GM13976 (cell line): ENCODE results near the gene MAP3K14.

Source experiments
- DNase-seq: peaks from one replicate; pipeline ENCODE4 v3.0.0; 2012; ENCODE audit warnings: low spot score
- in situ Hi-C: fragments of 300-500 bp; cut with MboI; formaldehyde crosslinking; loops from one replicate; pipeline ENCODE4 v1.12.0; 2022; ENCODE audit warnings: low sequenced_read_pairs, mixed read lengths, inconsistent platforms; ENCODE audit not compliant: unreplicated experiment
- TF ChIP-seq, protein P1 (sequence below): IDR thresholded peaks from 2 replicates; pipeline ENCODE4 v1.5.1; 2012; ENCODE audit warnings: borderline replicate concordance, mild to moderate bottlenecking; ENCODE audit not compliant: insufficient read depth; ENCODE audit errors: extremely low read depth, missing control alignments, control extremely low read depth

Gene MAP3K14

DNA sequence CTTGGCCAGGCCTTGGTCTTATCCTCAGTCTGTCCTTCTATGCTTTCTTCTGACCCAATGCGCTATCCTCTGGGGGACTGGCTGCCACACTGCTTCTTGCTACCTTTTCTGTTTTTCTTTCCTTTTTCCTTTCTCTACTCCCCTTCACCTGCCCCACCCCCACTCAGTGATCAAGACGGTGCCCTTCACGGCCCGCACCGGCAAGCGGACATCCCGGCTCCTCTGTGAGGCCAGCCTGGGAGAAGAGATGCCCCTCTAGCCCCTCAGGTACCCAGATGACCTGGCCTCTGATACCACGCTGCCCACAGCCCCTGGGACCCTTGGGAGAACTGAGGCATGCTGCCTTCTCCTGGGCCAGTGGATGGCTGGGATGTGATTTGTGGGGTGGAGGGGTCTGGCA lies 70.5 kb downstream of the MAP3K14 start:
- TF ChIP-seq, protein P1, sequence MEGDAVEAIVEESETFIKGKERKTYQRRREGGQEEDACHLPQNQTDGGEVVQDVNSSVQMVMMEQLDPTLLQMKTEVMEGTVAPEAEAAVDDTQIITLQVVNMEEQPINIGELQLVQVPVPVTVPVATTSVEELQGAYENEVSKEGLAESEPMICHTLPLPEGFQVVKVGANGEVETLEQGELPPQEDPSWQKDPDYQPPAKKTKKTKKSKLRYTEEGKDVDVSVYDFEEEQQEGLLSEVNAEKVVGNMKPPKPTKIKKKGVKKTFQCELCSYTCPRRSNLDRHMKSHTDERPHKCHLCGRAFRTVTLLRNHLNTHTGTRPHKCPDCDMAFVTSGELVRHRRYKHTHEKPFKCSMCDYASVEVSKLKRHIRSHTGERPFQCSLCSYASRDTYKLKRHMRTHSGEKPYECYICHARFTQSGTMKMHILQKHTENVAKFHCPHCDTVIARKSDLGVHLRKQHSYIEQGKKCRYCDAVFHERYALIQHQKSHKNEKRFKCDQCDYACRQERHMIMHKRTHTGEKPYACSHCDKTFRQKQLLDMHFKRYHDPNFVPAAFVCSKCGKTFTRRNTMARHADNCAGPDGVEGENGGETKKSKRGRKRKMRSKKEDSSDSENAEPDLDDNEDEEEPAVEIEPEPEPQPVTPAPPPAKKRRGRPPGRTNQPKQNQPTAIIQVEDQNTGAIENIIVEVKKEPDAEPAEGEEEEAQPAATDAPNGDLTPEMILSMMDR: no peak
- in situ Hi-C loops: no loop called here
- no peak for DNase-seq

DNA sequence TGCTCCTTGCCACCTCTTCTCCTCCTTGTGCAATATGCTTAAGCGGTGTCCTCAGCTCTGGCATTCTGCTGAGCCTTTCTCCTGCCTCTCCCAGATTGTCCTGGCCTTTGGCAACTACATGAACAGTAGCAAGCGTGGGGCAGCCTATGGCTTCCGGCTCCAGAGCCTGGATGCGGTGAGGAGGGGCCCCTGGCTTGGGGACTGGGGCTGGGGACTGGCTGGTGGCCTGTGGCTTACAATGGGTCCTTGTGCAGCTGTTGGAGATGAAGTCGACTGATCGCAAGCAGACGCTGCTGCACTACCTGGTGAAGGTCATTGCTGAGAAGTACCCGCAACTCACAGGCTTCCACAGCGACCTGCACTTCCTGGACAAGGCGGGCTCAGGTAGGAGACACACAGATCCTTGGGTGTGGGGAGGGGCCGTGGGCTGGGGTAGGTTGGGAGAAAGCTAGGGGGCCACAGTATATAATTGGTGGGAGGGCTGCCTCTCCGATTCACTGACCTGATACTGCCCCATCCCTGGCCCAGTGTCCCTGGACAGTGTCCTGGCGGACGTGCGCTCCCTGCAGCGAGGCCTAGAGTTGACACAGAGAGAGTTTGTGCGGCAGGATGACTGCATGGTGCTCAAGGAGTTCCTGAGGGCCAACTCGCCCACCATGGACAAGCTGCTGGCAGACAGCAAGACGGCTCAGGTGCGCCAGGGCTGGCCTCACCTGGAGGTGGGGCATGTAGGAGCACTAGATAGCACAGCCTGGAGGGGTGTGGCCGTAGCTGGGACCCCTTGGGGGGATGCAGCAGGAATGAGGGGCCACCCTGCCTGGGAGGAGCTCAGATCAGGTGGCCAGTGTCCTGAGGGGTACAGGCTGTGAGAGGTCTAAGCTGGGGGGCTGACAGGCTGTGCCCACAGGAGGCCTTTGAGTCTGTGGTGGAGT lies 71.8 kb downstream of the MAP3K14 start:
- TF ChIP-seq, protein P1: no peak
- DNase-seq: no peak
- in situ Hi-C loops: no loop called here

GRCh38 chr17:45243750-45244149 lies 73.1 kb downstream of the MAP3K14 start:
- TF ChIP-seq, protein P1: no peak
- in situ Hi-C loops: no loop called here
- DNase-seq: no peak

GRCh38 chr17:45242029-45242414 lies 74.8 kb downstream of the MAP3K14 start:
- DNase-seq: no peak
- TF ChIP-seq, protein P1: no peak
- in situ Hi-C loops: no loop called here

DNA sequence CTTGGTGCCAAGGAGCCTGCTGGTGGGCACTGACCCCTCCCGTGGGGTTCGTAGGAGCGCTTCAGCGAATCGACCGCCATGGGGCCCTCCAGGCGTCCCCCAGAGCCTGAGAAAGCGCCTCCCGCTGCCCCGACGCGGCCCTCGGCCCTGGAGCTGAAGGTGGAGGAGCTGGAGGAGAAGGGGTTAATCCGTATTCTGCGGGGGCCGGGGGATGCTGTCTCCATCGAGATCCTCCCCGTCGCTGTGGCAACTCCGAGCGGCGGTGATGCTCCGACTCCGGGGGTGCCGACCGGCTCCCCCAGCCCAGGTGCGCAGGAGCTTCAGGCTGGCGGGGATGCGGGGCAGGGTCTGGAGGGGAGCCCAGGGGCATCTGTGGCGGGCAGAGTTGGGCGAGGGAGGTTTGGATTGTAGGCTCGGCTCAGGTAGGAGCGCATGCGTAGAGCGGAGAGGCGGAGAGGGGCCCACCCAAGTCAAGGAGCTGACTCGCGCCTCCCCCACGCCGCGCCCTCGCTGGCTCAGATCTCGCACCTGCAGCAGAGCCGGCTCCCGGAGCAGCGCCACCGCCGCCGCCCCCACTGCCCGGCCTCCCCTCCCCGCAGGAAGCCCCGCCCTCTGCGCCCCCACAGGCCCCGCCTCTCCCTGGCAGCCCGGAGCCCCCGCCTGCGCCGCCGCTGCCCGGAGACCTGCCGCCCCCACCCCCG lies 75.3 kb downstream of the MAP3K14 start:
- in situ Hi-C loops: no loop called here
- no peak for DNase-seq
- TF ChIP-seq, protein P1: no peak

DNA sequence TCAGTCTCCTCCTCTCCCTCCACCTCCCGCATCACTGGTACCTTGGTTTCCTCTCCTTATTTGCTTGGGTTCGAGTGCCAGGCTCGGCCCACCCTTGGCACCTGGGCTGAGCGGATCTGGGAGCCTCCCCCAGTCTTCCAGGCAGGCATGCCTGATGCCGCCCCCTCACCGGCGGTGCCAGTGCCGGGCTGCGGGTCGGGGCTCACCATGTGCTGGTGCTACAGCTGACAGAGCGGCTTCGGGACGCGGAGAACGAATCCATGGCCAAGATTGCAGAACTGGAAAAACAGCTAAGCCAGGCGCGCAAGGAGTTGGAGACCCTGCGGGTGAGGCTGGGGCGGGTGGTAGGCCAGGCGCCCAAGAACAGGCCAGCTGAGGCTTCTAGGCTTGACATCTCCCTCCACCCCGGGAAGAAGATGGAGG lies 75.9 kb downstream of the MAP3K14 start:
- in situ Hi-C loops: no loop called here
- TF ChIP-seq, protein P1: no peak
- DNase-seq: no peak
